ENCODE results near the gene HOXD9. TPM values are rescaled to one million over a fixed set of nuclear protein-coding genes. Genes with fewer than 3 reads are reported as not detected.

Gene HOXD9
- total RNA-seq, 2 experiments from 2014 or later = not detected

DNA sequence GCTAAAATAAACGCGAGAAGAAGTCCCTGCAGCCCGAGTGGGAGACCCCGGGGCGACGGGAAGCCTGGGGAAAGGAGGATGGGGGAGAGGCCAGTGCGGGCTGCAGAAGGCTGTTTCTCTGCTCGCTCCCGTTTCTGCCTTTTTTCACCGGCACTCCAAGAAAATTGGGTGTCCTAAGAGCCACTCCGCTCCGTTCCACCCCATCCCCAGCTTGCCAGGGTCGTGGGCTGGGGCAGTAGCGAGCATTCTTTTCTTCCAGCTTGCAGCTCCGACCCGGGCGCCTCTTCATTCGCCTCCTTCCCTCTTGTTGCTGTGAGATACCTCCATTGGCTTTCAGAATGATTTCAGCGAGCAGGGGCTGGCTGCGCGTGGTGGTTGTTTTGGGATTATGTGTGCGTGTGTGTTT lies 35.7 kb downstream of the HOXD9 start:
- ChIA-PET POLR2A (no interaction called here), CTCF (interaction anchor here (0.7 to 1.5 kb wide), 2 partner anchors 31 to 1259 kb away, joined by 4 read pairs; no protein-coding TSS in a partner anchor)

DNA sequence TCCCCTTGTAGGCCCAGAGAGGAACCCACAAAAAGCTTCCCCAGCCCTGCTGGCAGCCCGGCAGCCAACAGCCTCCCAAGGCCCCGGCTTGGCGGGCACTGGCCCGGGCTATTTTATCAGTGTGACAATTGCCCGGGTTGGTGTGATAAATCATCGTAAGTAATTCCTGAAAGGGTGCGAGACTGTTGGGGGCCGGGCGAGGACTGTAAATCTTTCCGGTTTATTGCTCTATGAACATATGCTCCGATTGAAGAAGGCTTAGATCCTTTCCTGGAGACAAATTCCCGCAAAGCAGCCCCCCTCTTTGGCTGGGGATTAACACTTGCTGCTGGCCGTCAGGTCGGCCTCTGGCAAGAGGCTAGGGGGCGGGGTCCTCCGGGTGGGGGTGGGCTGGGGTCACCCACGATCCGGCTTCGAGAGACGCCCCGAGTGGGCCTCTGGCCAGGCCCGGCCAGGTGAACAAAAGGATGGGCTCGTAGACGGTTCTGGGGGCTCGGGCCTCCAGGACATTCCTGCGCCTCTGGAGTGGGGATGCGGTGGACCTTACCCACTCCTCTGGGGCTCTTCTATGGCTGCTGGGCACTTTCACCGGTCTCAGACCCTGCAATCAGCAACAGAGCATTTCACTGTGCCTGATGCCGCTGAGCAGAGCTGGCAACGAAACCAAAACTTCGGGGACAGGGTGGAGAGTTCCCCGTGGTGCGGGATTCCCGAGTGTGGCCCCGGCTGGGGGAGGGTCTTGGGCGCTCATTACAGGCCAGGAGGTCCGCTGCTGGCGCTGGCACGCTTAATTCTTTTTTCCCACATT lies 36.5 kb downstream of the HOXD9 start:
- ChIA-PET CTCF (interaction anchor here (1.5 kb wide), 1 partner anchor 32 kb away, joined by 4 read pairs; no protein-coding TSS in a partner anchor), POLR2A (no interaction called here)

DNA sequence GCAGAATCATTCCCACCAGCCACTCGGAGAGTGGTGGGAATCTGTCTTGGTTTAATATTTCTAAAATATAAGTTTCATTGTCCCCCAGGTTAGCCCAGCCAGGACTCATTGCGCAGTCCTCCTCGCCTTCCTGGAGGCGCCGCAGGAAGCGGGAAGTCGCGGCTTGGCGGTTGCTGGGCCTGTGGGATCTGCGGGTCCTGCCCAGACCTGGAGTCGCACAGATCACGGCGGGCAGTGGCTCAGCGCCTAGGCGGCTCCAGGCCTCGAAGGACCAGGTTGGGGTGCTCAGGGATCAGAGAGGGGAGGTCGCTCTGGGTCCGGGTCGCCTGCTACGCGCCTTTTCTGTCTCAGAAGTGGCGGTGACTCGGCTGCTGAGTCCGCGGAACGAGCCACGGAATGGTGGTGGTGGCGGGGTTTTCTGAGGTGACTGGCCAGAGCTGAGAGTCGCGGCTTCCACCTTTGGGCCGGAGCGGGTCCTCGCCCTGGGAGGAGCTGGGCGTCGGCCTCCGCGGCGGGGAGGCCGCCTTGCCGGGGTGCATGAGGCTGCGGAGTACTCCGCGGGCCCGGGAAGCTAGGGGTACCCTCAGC lies 37.2 kb downstream of the HOXD9 start:
- ChIA-PET CTCF (interaction anchor here (0.7 to 0.9 kb wide), 2 partner anchors 19 to 447 kb away, joined by 3 read pairs; no protein-coding TSS in a partner anchor), POLR2A (no interaction called here)

DNA sequence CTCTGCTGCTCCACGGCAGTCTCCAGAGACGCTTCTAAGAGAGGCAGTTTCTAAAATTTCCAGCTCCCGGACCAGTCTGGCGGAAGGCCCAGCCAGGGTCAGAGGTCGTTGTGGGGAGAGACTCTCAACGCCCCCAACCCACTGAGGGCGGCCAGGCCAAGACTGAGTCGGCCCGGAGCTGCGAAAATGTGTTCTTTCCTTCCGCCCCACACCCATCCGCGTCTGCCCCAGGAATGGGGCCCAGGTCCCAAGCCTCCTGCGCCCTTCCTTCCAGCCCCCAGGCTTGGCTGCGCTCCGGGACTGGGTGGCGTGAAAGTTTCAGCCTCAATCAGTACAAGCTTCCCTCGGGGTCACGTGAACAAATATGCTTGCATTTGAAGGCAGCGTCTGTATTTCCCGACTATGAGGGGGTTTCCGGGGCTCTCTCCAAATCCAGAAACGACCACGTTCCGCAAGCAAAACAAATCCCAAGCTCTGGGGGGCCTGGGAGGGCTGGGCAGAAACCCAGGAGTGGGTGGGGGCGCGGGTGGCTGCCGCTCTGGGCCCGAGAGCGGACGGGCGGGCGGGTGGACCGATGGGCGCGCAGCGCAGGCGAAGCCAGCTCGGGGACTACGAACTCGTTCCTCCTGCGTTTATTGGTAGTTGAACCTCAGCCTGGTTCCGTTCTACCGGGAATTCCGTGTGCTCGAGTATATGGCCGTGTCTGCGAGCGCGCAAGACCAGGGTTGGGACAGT lies 37.9 kb downstream of the HOXD9 start:
- ChIA-PET CTCF (interaction anchor here (0.7 to 1.2 kb wide), 3 partner anchors 20 to 446 kb away, joined by 3 to 4 read pairs (median 3); no protein-coding TSS in a partner anchor), POLR2A (no interaction called here)

DNA sequence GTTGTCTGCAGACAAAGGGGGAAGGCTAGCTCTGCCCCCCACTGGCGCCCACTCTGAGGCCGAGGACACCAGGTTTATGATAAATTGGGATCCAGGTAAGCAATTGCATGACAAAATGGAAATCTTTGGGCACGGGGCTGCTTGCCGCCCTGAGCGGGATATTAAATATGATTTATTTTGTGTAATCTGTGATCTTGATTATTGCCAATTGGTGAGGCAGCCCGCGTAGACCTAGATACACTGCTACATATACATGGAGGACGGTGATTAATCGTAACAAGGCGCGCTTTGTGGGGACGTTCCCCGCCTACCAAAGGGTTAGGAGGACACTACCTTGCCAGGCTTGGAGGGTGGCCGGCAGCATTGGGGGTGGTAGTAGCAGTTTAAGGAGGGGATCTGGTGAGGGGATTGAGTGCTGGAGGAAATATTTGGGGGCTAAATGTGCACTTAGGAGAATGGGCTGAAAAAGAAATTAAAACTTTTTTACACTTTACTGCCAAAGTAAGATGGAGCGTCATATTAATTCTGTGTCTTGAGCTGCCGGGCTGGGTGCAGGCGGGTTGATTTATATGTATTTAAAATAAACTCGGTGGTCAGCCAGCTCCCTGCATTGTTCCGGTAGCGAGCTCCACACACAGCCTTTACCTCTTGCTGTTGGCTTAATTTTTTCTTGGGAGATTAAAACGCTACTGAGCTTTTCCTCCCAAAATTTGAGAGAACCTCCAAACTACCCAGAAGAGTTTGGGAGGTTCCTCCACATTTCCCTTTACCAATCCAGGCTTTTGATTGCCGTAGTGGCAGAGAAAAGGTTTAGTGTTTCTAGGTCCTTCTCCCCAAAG lies 38.7 kb downstream of the HOXD9 start:
- ChIA-PET CTCF (interaction anchor here (0.7 to 1.3 kb wide), 4 partner anchors 8 to 293 kb away, joined by 3 to 4 read pairs (median 4); no protein-coding TSS in a partner anchor), POLR2A (no interaction called here)

DNA sequence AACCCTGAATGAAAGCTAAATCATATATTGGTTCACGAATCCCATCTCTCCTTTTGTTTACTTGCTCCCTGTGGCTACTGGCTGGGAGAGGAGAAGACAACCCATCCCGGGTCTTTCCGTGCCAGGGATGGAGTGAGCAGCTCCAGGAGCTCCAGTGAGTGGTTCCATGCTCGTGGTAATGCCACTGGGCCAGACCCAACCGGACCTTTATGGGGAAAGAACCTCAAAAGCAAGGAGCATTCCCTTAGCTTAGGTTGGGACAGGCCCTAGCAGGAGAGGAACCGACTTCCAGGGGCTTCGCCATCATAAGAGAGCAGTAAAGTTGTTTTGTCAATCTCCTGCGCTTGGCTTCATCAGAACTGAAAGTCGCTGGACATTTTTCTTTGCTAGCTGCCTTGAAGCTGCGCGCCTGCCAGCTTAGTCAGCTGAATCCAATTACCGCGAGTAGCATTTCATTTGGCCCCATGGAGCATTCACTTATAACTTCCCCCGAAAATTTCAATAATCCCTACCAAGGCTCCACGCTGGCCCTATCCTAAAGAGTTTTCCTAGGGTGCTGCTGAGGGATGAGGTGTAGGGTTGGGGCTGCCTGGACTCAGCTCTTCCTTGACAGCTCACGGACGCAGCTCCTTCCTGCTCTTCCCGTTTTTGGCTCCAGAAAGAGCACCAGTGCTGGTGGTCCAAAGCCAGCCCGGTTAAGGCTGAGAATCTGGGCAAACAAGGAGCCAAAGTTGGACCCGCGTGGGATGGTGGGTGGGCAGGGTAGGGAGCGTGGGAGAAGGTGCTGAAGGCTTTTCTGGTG lies 39.5 kb downstream of the HOXD9 start:
- ChIA-PET CTCF (interaction anchor here (0.7 to 1.3 kb wide), 5 partner anchors 9 to 293 kb away, joined by 3 to 4 read pairs (median 4); no protein-coding TSS in a partner anchor), POLR2A (no interaction called here)

DNA sequence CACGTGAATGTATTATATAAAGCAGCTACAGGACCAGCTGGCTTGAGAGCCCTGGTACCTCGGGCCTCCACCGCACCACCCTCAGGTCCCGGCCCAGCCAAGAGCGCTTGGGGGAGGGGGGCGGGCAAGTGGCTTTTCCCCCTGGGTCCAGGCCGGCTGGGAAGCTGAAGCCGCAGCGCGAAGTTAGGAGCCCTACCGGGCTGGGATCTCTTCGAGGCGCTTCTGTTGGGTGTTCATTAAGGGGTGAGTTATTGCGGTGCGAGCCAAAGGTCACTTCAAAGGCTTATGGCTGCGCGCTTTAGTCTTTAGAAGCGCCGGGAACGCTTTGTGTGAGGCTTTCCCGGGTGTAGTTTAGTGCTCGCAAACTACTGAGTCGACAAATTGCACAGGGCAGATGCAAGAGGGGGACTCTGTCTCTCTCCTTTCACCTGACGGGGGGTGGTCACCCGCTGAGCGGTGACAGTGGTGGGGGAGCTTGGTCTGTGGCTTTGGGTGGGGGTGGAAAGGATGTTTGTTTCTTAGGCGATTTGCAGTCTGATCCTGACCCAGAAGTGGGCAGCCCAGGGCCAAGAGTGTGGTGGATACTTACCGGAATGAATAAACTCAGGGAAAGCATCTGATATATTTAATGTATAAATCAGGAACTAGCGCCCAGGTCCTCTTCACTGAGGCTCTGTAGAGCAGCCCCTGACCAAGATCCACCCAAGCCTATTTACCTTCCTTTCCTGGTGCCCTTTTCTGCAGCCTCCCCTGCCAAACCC lies 40.6 kb downstream of the HOXD9 start:
- POLR2A ChIA-PET = no interaction called here
- CTCF ChIA-PET = interaction anchor here (0.7 kb wide), 1 partner anchor 23 kb away, joined by 3 read pairs; no protein-coding TSS in a partner anchor

DNA sequence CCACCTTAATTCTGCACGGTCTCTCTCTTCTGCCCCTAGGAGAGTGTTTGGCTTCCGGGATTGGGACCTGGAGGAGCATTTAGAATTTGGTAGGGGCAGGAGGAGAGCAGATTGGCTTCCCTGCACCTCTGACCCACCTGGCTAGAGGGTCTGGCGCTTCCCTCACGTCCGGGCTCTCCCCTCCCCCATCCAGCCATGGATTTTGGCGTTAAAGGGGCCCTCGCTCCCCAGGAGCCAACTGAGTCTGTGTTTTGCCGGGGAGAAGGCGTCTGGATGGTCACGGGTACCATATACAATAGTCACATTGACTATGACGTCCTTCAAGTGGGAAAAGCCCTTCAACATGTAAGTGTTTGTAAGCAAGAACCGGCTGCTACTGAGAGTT lies 41.1 kb downstream of the HOXD9 start:
- ChIA-PET POLR2A (no interaction called here), CTCF (no interaction called here)

DNA sequence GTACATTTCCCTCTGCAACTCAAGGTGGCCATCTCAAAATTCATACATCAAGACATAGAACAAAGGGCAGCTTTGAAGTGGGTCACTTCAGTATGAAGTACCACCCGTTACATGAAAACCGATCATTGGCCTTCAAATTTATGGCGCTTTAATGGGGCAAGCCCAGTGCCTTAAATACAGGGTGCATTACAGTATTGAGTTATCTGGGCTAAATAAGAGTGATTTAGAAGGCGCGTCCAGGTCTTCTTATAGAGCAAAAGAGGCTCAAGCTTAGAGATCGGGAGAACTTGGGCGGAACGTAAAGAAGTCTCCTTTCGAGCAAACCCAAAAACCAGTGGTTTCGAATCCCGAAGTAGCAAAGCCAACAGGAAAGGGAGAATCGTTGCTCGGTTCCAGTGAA lies 41.7 kb downstream of the HOXD9 start:
- ChIA-PET POLR2A (no interaction called here), CTCF (no interaction called here)

DNA sequence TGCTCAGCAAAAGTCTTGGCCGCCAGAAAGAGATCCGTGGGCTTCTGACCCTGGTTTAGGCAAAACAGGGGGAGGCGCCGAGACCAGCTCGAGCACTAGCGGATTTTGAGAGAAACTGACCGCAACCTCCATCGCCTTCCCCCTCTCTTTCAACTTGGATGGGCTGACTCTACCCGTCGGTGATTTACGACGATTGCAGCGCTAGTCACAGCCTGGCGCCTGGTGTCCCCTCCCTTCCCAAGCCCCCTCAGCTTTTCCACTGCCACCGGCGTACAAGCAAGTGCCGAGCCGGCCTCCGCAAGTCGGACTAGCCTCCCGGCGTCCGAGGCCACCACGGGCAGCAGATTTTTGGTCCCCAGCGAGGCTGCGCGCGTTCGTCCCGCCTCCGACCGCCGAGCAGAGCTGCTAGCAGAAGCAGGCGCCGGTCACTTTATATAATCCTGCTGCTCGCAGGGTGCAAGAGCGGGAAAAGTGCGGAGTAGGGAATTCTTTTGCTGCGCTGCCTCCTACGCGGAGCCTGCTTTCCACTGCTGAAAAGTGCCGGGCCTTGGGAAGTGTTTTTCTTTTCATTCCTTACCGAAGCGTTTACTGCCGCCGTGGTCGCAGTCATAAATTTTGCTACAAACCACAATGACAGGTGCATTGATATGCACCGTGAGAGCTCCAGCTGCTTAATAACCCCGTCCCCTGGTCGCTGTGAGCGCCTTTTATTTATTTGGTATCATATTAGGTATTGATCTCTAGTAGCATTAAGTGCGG lies 42.3 kb downstream of the HOXD9 start:
- ChIA-PET POLR2A (no interaction called here), CTCF (no interaction called here)

DNA sequence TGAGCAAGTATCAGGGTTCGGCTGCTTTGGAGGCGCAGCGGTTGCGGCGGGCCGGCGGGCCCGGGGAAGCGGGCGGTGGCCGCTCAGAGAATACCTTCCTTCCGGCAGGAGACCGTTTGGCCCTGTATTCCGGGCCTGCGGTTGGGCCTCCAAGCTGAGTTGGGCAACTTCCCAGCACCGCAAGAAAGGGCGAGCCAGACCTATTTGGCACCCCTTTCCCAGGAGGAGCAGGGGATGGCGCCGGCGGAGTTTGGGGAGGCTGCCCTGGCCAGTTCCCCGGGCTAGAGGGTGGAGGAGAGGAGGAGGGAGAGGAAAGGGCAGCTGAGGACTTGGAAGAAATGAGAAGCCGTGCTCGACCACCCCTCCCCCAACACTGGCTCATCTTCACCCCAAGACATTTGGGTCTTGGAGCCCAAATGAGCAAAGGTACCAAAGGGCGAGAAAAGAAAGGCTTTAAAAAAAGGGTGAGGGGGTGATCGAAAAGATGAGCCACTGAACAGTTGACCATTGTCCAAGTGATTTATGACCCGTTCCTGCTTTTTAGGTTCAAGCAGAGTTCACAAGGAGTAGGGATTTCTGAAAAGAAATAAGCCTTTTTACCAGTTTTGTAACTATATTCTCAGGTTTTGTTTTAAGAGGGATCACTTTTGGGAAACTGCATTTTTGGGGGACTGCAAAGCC lies 43.0 kb downstream of the HOXD9 start:
- ChIA-PET CTCF (no interaction called here), POLR2A (no interaction called here)

DNA sequence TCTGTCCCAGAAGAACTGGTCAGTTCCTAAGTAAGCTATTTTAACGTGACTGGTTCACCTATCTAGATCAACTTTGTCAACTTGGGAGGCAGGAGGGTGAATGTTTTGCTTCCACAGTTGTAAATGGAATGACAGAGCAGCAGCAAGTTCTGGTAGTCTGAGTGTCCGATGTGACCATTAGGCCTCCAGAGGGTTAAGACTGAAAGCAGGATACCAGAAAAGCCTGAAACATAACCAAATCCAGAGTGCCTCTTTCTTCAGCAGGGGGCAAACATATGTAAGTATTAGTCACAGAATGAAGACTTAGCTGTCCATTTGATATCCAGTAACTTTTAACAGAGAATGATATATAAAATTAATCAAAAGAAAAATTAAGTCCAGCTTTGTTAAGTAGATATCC lies 43.8 kb downstream of the HOXD9 start:
- POLR2A ChIA-PET = no interaction called here
- CTCF ChIA-PET = no interaction called here

DNA sequence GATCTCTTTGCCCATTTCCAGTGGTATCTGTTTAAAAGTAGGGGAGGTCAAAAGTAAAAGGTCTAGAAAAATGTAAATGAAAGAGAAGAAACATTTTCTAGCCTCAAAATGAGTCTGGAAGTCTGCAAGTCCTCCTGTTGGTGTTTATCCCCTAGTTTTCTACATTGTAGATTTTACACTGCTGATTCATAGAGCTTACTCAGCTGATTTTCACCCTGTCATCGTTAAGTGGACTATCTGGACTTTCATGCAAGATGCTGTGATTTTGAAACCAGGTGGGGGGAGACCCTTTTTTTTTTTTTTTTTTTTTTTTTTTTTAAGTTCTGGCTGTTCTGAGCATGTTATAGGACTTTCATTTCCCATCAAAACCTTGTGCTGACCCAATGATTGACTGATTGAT lies 44.9 kb downstream of the HOXD9 start:
- CTCF ChIA-PET = interaction anchor here (1.0 kb wide), 1 partner anchor 28 kb away, joined by 4 read pairs; no protein-coding TSS in a partner anchor
- POLR2A ChIA-PET = no interaction called here

DNA sequence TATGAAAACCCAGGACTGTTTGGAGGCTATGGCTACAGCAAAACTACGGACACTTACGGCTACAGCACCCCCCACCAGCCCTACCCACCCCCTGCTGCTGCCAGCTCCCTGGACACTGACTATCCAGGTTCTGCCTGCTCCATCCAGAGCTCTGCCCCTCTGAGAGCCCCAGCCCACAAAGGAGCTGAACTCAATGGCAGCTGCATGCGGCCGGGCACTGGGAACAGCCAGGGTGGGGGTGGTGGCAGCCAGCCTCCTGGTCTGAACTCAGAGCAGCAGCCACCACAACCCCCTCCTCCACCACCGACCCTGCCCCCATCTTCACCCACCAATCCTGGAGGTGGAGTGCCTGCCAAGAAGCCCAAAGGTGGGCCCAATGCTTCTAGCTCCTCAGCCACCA lies 46.7 kb downstream of the HOXD9 start:
- ChIA-PET POLR2A (no interaction called here), CTCF (no interaction called here)

DNA sequence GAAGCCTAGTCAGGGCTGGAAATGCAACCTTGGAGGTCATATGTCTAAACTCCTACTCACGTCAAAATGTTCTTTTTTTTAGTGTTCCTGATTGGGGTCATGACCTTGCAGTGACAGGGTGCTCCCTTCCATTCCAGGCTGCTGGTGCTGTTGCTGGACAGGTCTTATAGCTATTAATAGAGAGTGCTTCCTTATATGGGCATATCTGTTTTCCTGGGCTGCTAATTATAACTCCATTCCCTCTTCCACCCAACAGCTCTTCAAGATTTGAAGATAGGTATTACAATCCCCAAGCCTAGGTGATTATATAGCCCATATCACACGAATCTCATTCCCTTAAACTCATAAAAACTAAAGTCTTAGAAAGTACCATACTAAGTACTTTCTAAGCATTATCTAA lies 47.2 kb downstream of the HOXD9 start:
- POLR2A ChIA-PET = no interaction called here
- CTCF ChIA-PET = no interaction called here

DNA sequence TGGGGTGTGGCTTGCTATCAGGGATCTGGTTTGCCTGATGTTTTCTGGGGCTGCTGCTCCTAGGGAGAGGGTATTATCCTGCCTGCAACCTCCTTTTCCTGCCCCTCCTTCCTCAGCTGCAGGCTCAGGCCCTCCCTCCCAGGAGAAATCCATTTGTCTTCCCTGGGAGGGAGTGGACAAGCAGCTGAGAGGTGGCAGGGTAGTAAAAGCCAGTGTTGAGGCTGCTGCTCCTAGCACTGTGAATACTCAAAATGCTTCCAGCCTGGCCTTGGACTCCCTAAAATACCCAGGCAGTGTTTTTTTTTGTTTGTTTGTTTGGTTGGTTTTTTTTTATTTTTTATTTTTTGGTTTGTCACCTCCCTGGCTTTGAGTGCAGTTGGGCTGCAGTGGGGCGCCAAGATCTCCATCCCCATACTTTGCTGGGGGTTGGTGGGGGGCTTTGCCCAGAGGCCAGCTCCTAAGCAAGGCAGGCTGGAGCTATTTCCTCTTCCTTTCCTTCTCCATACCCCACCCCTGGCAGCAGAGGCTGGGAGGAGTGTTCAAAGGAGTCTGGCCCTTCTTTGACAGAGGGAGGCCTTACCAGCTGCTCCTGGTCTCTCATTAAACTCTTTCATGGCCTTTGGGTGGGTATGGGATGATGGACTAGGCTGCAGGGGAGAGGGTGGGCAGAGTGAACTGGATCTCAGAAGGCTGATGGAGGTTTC lies 48.2 kb downstream of the HOXD9 start:
- CTCF ChIA-PET = no interaction called here

More for the DNA sequence above, 48.2 kb downstream of the HOXD9 start:
- POLR2A ChIA-PET = no interaction called here
